ENCODE data around the gene U2AF2.

- no peak for TF ChIP-seq POLR2A (IDR thresholded peaks at IDR 0.05)
- TF ChIP-seq CTCF (IDR thresholded peaks at IDR 0.05), result no peak
Measured at GRCh38 chr19:55667958-55668357, 13.1 kb downstream of the U2AF2 start.

Measured in heart left ventricle (tissue), 13 donors.